ENCODE results near the gene ADAM8. TPM values are rescaled to one million over a fixed set of nuclear protein-coding genes. Genes with fewer than 3 reads are reported as not detected.
"Not testable (repeated sequence)": the region's sequence is repeated elsewhere in the genome, so short reads cannot be mapped to it uniquely, and the experiment has no call there.

Gene ADAM8
- polyA plus RNA-seq, 1 of the 3 experiments (the other 2 are of a cell fraction) = 1.7 TPM

GRCh38 chr10:133224076-133224475, 52.6 kb downstream of the ADAM8 start:
- ChIA-PET CTCF (no interaction called here), POLR2A (no interaction called here)
- H3K79me2 ChIP-seq (ENCODE audit: insufficient read depth) = no peaks in the 10 kb centered on the region
- no peaks in the 10 kb centered on the region for H3K36me3 ChIP-seq (replicated peaks in 1 of 2; ENCODE audit: control insufficient read depth in 1 of 2, insufficient read depth in 2 of 2, low read length in 1 of 2)
- H3K4me1 ChIP-seq (ENCODE audit: control insufficient read depth in 1 of 2, insufficient read depth in 2 of 2, low read depth in 1 of 2, low read length in 1 of 2) = no peaks in the 10 kb centered on the region; a peak in 1 of 4 replicates
- H3K27ac ChIP-seq (ENCODE audit: low read depth in 2 of 2, low read length in 1 of 2) = no peak overlapping the region
- H3K4me2 ChIP-seq = no peak overlapping the region
- peaks cover 23% of the 10 kb centered on the region for H3K27me3 ChIP-seq (ENCODE audit: insufficient read depth)
- no peak overlapping the region for H2AFZ ChIP-seq (ENCODE audit: low read depth)
- H3K9me2 ChIP-seq = no peaks in the 10 kb centered on the region
- no peak for DNase-seq
- H3F3A ChIP-seq (replicated peaks; ENCODE audit: insufficient read depth) = no peaks in the 10 kb centered on the region
- no peak overlapping the region for H3K4me3 ChIP-seq (ENCODE audit: low read depth in 2 of 2, low read length in 1 of 2)
- H4K20me1 ChIP-seq (ENCODE audit: insufficient read depth) = no peaks in the 10 kb centered on the region
- 27% methylated on average over 9 of the region's 14 CpGs for WGBS (ENCODE audit: low lambda C conversion rate)
- H3K9ac ChIP-seq = no peak overlapping the region
- H3K9me3 ChIP-seq = no peaks in the 10 kb centered on the region
- TF ChIP-seq TAF1 (IDR thresholded peaks at IDR 0.05; ENCODE audit: borderline replicate concordance, low read depth, low read length) (no peak), RAD21 (IDR thresholded peaks at IDR 0.05; ENCODE audit: low read length) (no peak), FOXJ3 (CRISPR knock-in tag; IDR thresholded peaks at IDR 0.05) (no peak), EP300 (IDR thresholded peaks at IDR 0.05; ENCODE audit: borderline replicate concordance in 1 of 2, low read depth in 1 of 2, low read length in 1 of 2) (no peak), TEAD4 (IDR thresholded peaks at IDR 0.05; ENCODE audit: borderline replicate concordance, insufficient read depth) (no peak), RCOR1 (IDR thresholded peaks at IDR 0.05; ENCODE audit: low read length) (no peak), FOXM1 (IDR thresholded peaks at IDR 0.05; ENCODE audit: low read depth) (no peak), NFIC (IDR thresholded peaks at IDR 0.05; ENCODE audit: borderline replicate concordance) (no peak), EZH2phosphoT487 (IDR thresholded peaks at IDR 0.05; ENCODE audit: borderline replicate concordance, low read depth) (no peak), POLR2AphosphoS5 (IDR thresholded peaks at IDR 0.05; ENCODE audit: low read depth, low read length) (no peak)
- TF ChIP-seq, protein P1, sequence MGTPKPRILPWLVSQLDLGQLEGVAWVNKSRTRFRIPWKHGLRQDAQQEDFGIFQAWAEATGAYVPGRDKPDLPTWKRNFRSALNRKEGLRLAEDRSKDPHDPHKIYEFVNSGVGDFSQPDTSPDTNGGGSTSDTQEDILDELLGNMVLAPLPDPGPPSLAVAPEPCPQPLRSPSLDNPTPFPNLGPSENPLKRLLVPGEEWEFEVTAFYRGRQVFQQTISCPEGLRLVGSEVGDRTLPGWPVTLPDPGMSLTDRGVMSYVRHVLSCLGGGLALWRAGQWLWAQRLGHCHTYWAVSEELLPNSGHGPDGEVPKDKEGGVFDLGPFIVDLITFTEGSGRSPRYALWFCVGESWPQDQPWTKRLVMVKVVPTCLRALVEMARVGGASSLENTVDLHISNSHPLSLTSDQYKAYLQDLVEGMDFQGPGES (IDR thresholded peaks at IDR 0.05; ENCODE audit: low read depth, low read length) = no peak

GRCh38 chr10:133221756-133222155, 54.9 kb downstream of the ADAM8 start:
- H3K9me2 ChIP-seq; POLR2A ChIA-PET; H3K4me3 ChIP-seq (ENCODE audit: low read depth in 2 of 2, low read length in 1 of 2); DNase-seq; H2AFZ ChIP-seq (ENCODE audit: low read depth); H3K27ac ChIP-seq (ENCODE audit: low read depth in 2 of 2, low read length in 1 of 2); H4K20me1 ChIP-seq (ENCODE audit: insufficient read depth); CTCF ChIA-PET; H3F3A ChIP-seq (replicated peaks; ENCODE audit: insufficient read depth); H3K36me3 ChIP-seq (replicated peaks in 1 of 2; ENCODE audit: control insufficient read depth in 1 of 2, insufficient read depth in 2 of 2, low read length in 1 of 2); H3K4me1 ChIP-seq (ENCODE audit: control insufficient read depth in 1 of 2, insufficient read depth in 2 of 2, low read depth in 1 of 2, low read length in 1 of 2); H3K79me2 ChIP-seq (ENCODE audit: insufficient read depth); H3K4me2 ChIP-seq; H3K9me3 ChIP-seq; H3K9ac ChIP-seq: not testable (repeated sequence)
- WGBS (ENCODE audit: low lambda C conversion rate) = 83% methylated on average over 7 of the region's 22 CpGs
- peaks cover 37% of the 10 kb centered on the region for H3K27me3 ChIP-seq (ENCODE audit: insufficient read depth)

GRCh38 chr10:133221331-133221730, 55.3 kb downstream of the ADAM8 start:
- Histone ChIP-seq H3K36me3 (replicated peaks in 1 of 2; ENCODE audit: control insufficient read depth in 1 of 2, insufficient read depth in 2 of 2, low read length in 1 of 2) (no peaks in the 10 kb centered on the region), H3K9me2 (no peaks in the 10 kb centered on the region), H3K4me2 (no peak overlapping the region), H4K20me1 (ENCODE audit: insufficient read depth) (no peaks in the 10 kb centered on the region), H3K27me3 (ENCODE audit: insufficient read depth) (peaks cover 41% of the 10 kb centered on the region), H2AFZ (ENCODE audit: low read depth) (no peak overlapping the region), H3K4me3 (ENCODE audit: low read depth in 2 of 2, low read length in 1 of 2) (no peak overlapping the region), H3K27ac (ENCODE audit: low read depth in 2 of 2, low read length in 1 of 2) (no peak overlapping the region), H3K4me1 (ENCODE audit: control insufficient read depth in 1 of 2, insufficient read depth in 2 of 2, low read depth in 1 of 2, low read length in 1 of 2) (no peaks in the 10 kb centered on the region; a peak in 1 of 4 replicates), H3K79me2 (ENCODE audit: insufficient read depth) (no peaks in the 10 kb centered on the region), H3K9me3 (no peaks in the 10 kb centered on the region), H3K9ac (no peak overlapping the region), H3F3A (replicated peaks; ENCODE audit: insufficient read depth) (no peaks in the 10 kb centered on the region)
- 74% methylated on average over 10 of the region's 11 CpGs for WGBS (ENCODE audit: low lambda C conversion rate)
- TF ChIP-seq, protein P1 (IDR thresholded peaks at IDR 0.05; ENCODE audit: low read depth, low read length) = no peak
- TF ChIP-seq FOXJ3 (CRISPR knock-in tag; IDR thresholded peaks at IDR 0.05) = no peak
- TF ChIP-seq RXRA (IDR thresholded peaks at IDR 0.05; ENCODE audit: borderline replicate concordance, low read depth) = no peak
- TF ChIP-seq SIN3A (IDR thresholded peaks at IDR 0.05; ENCODE audit: borderline replicate concordance, low read depth, low read length) = no peak
- no peak for TF ChIP-seq RFX5 (IDR thresholded peaks at IDR 0.05; ENCODE audit: low read length)
- TF ChIP-seq EP300 (IDR thresholded peaks at IDR 0.05; ENCODE audit: borderline replicate concordance in 1 of 2, low read depth in 1 of 2, low read length in 1 of 2) = no peak
- no peak for TF ChIP-seq ZBTB33 (IDR thresholded peaks at IDR 0.05; ENCODE audit: borderline replicate concordance, low read depth)
- TF ChIP-seq, protein P2, sequence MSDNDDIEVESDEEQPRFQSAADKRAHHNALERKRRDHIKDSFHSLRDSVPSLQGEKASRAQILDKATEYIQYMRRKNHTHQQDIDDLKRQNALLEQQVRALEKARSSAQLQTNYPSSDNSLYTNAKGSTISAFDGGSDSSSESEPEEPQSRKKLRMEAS (IDR thresholded peaks at IDR 0.05; ENCODE audit: low read depth) = no peak
- no peak for TF ChIP-seq POLR2AphosphoS5 (IDR thresholded peaks at IDR 0.05; ENCODE audit: low read depth, low read length)
- TF ChIP-seq RAD21 (IDR thresholded peaks at IDR 0.05; ENCODE audit: low read length) = no peak
- CTCF ChIA-PET = no interaction called here
- no peak for DNase-seq
- POLR2A ChIA-PET = no interaction called here
